Measurements from ENCODE around the gene LETMD1.

DNA sequence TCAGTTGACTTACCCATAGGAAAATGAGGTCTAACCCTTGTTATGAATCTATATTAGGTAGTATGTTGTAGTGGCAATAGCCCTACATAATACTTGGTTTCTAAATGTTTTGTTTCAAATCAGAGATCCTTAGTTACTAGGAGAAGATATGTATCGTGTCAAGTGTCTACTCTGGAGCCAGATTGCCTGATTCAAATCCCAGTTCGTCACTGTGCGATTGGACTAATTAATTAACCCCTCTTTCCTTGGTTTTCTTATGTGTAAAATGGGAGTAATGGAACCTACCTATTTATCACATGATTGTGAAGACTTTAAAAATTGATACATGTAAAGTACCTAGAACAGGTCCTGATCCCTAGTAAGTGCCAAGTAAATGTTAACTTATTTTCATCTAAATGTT, 1.4 kb downstream of the LETMD1 start:
- TF ChIP-seq POLR2A (IDR thresholded peaks at IDR 0.05): no peak
- TF ChIP-seq, protein P1, sequence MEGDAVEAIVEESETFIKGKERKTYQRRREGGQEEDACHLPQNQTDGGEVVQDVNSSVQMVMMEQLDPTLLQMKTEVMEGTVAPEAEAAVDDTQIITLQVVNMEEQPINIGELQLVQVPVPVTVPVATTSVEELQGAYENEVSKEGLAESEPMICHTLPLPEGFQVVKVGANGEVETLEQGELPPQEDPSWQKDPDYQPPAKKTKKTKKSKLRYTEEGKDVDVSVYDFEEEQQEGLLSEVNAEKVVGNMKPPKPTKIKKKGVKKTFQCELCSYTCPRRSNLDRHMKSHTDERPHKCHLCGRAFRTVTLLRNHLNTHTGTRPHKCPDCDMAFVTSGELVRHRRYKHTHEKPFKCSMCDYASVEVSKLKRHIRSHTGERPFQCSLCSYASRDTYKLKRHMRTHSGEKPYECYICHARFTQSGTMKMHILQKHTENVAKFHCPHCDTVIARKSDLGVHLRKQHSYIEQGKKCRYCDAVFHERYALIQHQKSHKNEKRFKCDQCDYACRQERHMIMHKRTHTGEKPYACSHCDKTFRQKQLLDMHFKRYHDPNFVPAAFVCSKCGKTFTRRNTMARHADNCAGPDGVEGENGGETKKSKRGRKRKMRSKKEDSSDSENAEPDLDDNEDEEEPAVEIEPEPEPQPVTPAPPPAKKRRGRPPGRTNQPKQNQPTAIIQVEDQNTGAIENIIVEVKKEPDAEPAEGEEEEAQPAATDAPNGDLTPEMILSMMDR (IDR thresholded peaks at IDR 0.05): no peak
